Breast epithelium (tissue), 4 donors: ENCODE measurements around the gene GGN. TPM values are rescaled to one million over a fixed set of nuclear protein-coding genes. Genes with fewer than 3 reads are reported as not detected.

Experiments used
- DNase-seq, 2 donors: peaks; one replicate each; pipeline ENCODE4 v3.0.0-alpha.2; 2019; ENCODE audit warnings: low spot score in 2 of 2
- H3K27ac ChIP-seq, 2 donors: fragments of 200-600 bp; sonication (generic) in 1 of 2; one replicate each; pipeline ENCODE4 v1.5.1; 2016 to 2019; ENCODE audit warnings: mild to moderate bottlenecking in 1 of 2
- H3K27me3 ChIP-seq, 2 donors: fragments of 200-600 bp; sonication (generic) in 1 of 2; one replicate each; pipeline versions ENCODE4 v1.5.1 to v1.6.0; 2017 to 2019; ENCODE audit warnings: control low read depth in 1 of 2, mild to moderate bottlenecking in 1 of 2
- H3K36me3 ChIP-seq: fragments of 200-600 bp; one replicate; pipeline ENCODE4 v1.5.1; 2019
- H3K4me1 ChIP-seq, 2 donors: fragments of 200-600 bp; sonication (generic); one replicate each; pipeline ENCODE4 v1.5.1; 2016 to 2019; ENCODE audit warnings: control low read depth in 1 of 2
- H3K4me3 ChIP-seq, 3 donors: fragments of 200-600 bp; sonication (generic); 1 replicate in 2 of 3; 2 replicates in 1 of 3; pipeline ENCODE4 v1.5.1; 2016 to 2019; ENCODE audit warnings: mild to moderate bottlenecking in 3 of 3, moderate library complexity in 2 of 3
- H3K9me3 ChIP-seq, 2 donors: fragments of 200-600 bp; sonication (generic) in 1 of 2; one replicate each; pipeline ENCODE4 v1.5.1; 2016 to 2019; ENCODE audit warnings: control low read depth in 1 of 2
- POLR2A ChIP-seq: fragments of 450-650 bp; IDR thresholded peaks from one replicate; pipeline ENCODE4 v1.6.1; 2016; ENCODE audit warnings: antibody characterized with exemption, mild to moderate bottlenecking, moderate library complexity
- POLR2AphosphoS5 ChIP-seq, 3 donors: sonication (generic); formaldehyde crosslinking; IDR thresholded peaks; one replicate each; pipeline ENCODE4 v1.6.1; 2017; ENCODE audit warnings: antibody characterized with exemption in 3 of 3
- intact Hi-C: fragments of 100-400 bp; cut with DNase I; formaldehyde crosslinking; loops from one replicate; pipeline ENCODE4 v1.15.1; 2023; ENCODE audit warnings: low total_unique reads
- total RNA-seq, 3 donors: library from RNA; depleted of rRNA; stranded (reverse); fragments of >200 nt; gene quantifications; one replicate each; pipeline ENCODE4 v1.1.0, GENCODE V29; 2016
- TF ChIP-seq, protein P1 (sequence below), 3 donors: fragments of 450-650 bp; IDR thresholded peaks; one replicate each; pipeline ENCODE4 v1.5.1; 2016 to 2017; ENCODE audit warnings: antibody characterized with exemption in 3 of 3, mild to moderate bottlenecking in 3 of 3, moderate library complexity in 3 of 3

GGN gene
- total RNA-seq, 3 donors from 2014 or later, result 0.16 to 0.44 (median 0.33) TPM

DNA sequence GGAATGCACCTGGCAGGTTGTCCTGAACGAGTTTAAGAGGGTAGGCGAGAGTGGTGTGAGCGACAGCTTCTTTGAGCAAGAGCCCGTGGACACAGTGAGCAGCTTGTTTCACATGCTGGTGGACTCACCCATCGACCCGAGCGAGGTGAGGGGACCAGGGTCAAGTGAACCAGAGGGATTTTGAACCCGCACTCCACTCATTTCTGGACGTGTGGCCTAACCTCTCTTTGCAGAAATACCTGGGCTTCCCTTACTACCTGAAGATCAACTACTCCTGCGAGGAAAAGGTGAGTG, 50.5 kb downstream of the GGN start:
- H3K4me3 ChIP-seq, result peak overlapping the region; percentile 76 to 78 (median 76)
- intact Hi-C loops, result loop anchor here (10.0 kb wide), 1 partner anchor 93 kb away; no protein-coding TSS in a partner anchor
- TF ChIP-seq, protein P1, sequence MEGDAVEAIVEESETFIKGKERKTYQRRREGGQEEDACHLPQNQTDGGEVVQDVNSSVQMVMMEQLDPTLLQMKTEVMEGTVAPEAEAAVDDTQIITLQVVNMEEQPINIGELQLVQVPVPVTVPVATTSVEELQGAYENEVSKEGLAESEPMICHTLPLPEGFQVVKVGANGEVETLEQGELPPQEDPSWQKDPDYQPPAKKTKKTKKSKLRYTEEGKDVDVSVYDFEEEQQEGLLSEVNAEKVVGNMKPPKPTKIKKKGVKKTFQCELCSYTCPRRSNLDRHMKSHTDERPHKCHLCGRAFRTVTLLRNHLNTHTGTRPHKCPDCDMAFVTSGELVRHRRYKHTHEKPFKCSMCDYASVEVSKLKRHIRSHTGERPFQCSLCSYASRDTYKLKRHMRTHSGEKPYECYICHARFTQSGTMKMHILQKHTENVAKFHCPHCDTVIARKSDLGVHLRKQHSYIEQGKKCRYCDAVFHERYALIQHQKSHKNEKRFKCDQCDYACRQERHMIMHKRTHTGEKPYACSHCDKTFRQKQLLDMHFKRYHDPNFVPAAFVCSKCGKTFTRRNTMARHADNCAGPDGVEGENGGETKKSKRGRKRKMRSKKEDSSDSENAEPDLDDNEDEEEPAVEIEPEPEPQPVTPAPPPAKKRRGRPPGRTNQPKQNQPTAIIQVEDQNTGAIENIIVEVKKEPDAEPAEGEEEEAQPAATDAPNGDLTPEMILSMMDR (IDR thresholded peaks at IDR 0.05), result no peak
- TF ChIP-seq POLR2AphosphoS5 (IDR thresholded peaks at IDR 0.05) (no peak), POLR2A (no peak)
- H3K36me3 ChIP-seq, result no peaks in the 10 kb centered on the region
- H3K9me3 ChIP-seq, result no peaks in the 10 kb centered on the region
- H3K27ac ChIP-seq, result peak overlapping the region; percentile 97 to 100
- no peak for DNase-seq
- H3K4me1 ChIP-seq, result no peaks in the 10 kb centered on the region
- H3K27me3 ChIP-seq, result no peaks in the 10 kb centered on the region

DNA sequence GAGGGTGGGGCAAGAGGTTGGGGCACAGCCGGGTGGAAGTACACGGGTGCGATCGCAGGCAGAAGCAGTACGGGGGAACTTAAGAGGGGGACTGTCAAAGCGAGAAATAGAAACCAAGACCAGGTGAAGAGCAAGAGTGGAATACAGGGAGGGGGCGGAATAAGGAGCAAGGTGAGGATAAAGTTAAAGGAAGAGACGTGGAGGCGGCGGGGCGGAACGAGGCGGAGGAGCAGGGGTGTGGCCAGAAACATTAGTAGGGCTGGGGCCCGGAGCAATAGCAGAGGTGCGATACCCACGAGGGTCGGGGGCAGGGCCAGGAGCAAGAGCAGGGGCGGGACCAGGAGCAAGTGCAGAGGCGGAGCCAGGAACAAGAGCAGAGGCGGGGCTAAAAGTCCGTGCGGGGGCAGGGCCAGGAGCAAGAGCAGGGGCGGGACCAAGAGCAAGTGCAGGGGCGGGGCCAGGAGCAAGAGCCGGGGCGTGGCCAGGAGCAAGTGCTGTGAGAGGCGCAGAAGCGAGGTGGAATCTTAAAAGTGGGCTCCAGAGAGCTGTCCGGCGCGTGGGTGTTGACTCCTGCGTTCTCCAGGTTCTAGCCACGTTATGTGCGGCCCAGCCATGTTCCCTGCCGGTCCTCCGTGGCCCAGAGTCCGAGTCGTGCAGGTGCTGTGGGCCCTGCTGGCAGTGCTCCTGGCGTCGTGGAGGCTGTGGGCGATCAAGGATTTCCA, 51.0 kb downstream of the GGN start:
- TF ChIP-seq POLR2A, result no peak
- TF ChIP-seq, protein P1 (IDR thresholded peaks at IDR 0.05), result no peak
- TF ChIP-seq POLR2AphosphoS5 (IDR thresholded peaks at IDR 0.05), result no peak
- peak; percentile 95 to 97 for DNase-seq
- intact Hi-C loops, result loop anchor here (10.0 kb wide), 1 partner anchor 92 kb away; no protein-coding TSS in a partner anchor
- Histone ChIP-seq H3K4me1 (no peaks in the 10 kb centered on the region), H3K36me3 (no peaks in the 10 kb centered on the region), H3K27me3 (no peaks in the 10 kb centered on the region), H3K4me3 (peak overlapping the region; percentile 76 to 78 (median 76)), H3K27ac (peak overlapping the region; percentile 97 to 100), H3K9me3 (no peaks in the 10 kb centered on the region)

DNA sequence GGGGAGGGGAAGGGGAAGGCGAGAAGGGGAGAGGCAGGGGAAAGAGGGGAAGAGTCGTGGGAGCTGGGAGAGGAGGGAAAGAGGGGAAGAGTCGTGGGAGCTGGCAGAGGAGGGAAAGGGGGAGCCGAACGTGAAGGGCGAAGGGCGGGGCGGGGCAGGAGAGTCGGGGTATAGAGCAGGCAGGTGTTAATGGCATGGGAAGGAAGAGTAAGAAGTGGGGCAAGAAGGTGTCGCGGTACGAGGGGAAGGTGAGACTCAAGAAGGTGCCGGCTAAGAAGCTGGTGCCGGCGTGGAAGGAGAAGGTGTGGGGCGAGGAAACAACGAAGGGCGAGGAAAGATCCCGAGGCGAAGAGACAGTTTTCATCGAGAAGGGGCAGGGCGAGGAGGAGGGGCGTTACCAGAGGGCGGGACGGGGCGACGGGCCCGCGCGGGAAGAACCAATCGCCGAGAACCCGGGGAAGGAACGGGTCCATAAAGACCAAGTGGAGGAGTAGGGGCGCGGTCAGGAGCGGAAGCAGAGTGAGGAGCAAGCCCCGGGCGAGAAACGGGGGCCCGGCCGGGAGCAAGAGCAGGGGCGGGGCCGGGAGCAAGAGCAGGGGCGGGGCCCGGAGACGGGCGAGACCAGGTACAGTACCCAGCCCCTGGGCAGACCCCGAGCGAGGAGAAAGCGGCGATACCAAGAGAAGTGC, 51.7 kb downstream of the GGN start:
- peak overlapping the region; percentile 97 to 100 for H3K27ac ChIP-seq
- no peaks in the 10 kb centered on the region for H3K36me3 ChIP-seq
- peak overlapping the region; percentile 76 to 78 (median 76) for H3K4me3 ChIP-seq
- H3K4me1 ChIP-seq, result no peaks in the 10 kb centered on the region
- peak; percentile 40 for TF ChIP-seq POLR2A
- TF ChIP-seq, protein P1 (IDR thresholded peaks at IDR 0.05), result no peak
- peak in 2 of 3 donors; percentile 18 to 75 for TF ChIP-seq POLR2AphosphoS5 (IDR thresholded peaks at IDR 0.05)
- H3K9me3 ChIP-seq, result no peaks in the 10 kb centered on the region
- DNase-seq, result peak; percentile 94 to 95
- H3K27me3 ChIP-seq, result no peaks in the 10 kb centered on the region
- intact Hi-C loops, result loop anchor here (10.0 kb wide), 1 partner anchor 91 kb away; no protein-coding TSS in a partner anchor

Other genes with a start within 250 kb of the GGN start
- gene DPF1, start 163.8 kb downstream of the GGN start, total RNA-seq, result not detected
- 10 to 100 TPM; 39.1 to 83.2 (median 51.2) TPM for gene PPP1R14A, start 131.7 kb downstream of the GGN start, total RNA-seq
- 100 to 1,000 TPM in 2 of 3 donors, 10 to 100 TPM in 1; 17.1 to 639 (median 492) TPM for gene SPINT2, start 123.5 kb downstream of the GGN start, total RNA-seq
- gene C19orf33, start 83.8 kb downstream of the GGN start, total RNA-seq, result 10 to 100 TPM in 2 of 3 donors, 1 to 10 TPM in 1; 3.5 to 19.3 (median 13.1) TPM
- gene YIF1B, start 72.1 kb downstream of the GGN start, total RNA-seq, result 10 to 100 TPM; 20.5 to 28.8 (median 27.7) TPM
- gene KCNK6, start 68.2 kb downstream of the GGN start, total RNA-seq, result 1 to 10 TPM; 3.5 to 5.1 (median 3.6) TPM
- 1 to 10 TPM; 6.4 to 7.8 (median 6.9) TPM for gene CATSPERG, start 52.2 kb downstream of the GGN start, total RNA-seq
- 100 to 1,000 TPM; 203 to 598 (median 218) TPM for gene PSMD8, start 13.5 kb downstream of the GGN start, total RNA-seq
- gene SPRED3, start 663 bp upstream of the GGN start, total RNA-seq, result under 1 TPM; 0.16 to 0.66 (median 0.29) TPM
- 10 to 100 TPM; 21.1 to 32.6 (median 22.9) TPM for gene FAM98C, start 15.1 kb upstream of the GGN start, total RNA-seq
- 1 to 10 TPM in 2 of 3 donors, under 1 TPM in 1; 0.66 to 8.8 (median 1.6) TPM for gene RASGRP4, start 38.2 kb upstream of the GGN start, total RNA-seq
- gene RYR1, start 45.7 kb upstream of the GGN start, total RNA-seq, result 1 to 10 TPM; 1.3 to 6.7 (median 3.5) TPM
- 1 to 10 TPM; 2.5 to 9.3 (median 3.6) TPM for gene MAP4K1, start 229.9 kb upstream of the GGN start, total RNA-seq
- 100 to 1,000 TPM; 401 to 562 (median 420) TPM for gene EIF3K, start 231.2 kb upstream of the GGN start, total RNA-seq